SIG-M5 treated with dmso at 0.1 percent for 504 hours (cell line): Measurements from ENCODE around the gene ETFRF1.

Source experiments
- DNase-seq: peaks from one replicate; lab custom pipeline; 2025; ENCODE audit not compliant: unreplicated experiment; lab: John Stamatoyannopoulos, UW

ETFRF1 gene, protein sequence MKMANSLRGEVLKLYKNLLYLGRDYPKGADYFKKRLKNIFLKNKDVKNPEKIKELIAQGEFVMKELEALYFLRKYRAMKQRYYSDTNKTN

DNA sequence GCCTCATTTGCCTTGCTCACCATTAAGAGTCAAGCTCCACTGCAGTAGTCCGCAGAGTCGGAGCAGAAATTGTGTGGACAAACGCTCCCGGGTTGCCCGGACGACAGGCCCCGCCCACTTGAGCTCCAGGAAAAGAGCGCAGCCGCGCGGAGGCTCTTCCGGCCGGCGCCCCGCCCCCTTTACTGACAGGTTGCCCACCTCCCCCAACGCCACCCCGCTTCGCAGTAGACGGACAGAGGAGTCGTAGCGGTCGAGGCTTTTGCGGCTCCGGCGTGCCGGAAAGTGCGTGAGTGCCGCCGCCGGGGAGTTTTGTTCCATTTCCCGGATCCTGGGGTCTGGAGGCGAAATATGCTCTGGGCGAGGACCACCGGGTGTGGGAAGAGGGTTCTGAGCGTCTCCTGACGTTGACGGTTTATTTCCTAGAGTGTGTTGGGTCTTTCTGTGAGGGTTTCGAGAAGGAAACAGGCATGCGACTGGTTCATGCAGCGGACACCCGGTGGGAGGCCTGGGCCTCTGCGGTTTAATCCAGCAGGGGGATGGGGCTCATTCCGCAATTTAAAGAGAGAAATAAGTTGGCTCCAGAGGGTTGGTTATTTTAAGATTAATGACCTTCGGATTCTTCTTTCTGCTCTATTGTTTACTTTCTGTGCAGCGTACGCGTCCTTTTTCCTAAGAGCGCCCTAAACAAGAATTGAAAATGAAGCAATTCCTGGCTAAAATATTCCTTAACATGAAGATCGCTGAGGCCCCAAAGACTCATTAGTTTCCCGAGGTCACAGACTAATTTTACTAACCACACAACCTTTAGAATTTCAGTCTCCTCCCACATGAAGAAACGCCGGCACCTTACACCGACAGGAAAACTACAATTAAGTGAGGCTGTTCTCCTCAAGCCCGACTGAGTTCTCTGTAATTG is at the start of gene ETFRF1, which contains the start of gene DNAI7:
TSS of gene ETFRF1 (plus strand) at position 182 of the 916 bp plus-strand sequence. CDS start 8,720 bp downstream, outside the sequence.
TSS of gene DNAI7 (minus strand) at position 105 of the 916 bp plus-strand sequence. CDS start at position 23, 82 bp downstream.
- DNase-seq = peak; percentile 96

DNA sequence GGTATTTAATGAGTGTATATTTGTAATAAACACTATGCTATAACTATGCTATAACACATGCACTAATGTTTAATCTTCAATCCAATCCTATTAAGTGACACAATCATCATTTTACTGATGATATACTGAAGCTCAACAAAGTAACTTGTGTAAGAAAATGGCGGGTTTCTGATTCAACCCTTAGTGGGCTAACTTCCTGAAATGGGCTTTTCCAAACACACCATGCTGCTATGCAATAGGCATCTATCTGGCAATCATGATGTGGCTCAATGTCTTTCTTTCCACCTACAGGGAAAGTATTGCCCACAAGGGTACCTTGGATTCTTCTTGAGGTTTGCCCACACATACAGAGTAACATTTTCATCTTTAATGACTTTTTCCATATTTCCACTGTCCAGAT is 48.4 kb upstream of the ETFRF1 start:
- no peak for DNase-seq

DNA sequence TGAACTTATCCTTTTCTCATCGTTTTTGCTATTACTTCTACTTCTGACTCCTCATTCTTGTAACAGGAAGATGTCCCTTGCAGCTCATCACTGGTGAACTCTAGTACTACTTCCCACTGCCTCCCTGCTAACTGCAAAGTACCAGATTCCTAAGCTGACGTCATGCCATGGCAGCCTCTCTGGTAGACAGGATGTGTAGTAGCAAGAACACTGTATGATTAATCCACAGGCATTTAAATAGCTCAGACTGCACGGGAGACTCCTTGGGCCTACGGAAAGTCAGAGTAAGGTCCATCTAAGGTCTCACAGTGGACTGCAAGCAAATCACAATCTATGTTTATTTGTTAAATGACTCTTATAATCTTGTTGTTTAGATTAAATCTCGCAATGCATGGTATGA is 43.6 kb upstream of the ETFRF1 start:
- no peak for DNase-seq

DNA sequence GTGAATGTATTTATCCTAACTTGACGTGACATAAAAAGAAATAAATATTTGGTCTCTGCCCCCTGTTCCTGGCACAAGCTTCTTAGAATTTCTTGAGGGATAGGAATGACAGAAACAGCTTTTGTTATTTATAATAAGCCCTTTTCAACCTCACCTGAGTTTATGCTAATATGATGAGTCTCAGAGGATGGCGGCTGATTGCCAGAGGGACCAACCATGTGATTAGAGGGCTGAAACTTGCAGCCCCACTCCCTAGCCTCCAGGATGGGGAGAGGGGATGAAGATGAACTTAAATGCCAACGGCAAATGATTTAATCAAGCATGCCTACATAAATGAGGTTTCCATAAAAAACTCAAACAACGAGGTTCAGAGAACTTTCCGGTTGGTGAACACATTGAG is 43.0 kb upstream of the ETFRF1 start:
- DNase-seq = no peak

DNA sequence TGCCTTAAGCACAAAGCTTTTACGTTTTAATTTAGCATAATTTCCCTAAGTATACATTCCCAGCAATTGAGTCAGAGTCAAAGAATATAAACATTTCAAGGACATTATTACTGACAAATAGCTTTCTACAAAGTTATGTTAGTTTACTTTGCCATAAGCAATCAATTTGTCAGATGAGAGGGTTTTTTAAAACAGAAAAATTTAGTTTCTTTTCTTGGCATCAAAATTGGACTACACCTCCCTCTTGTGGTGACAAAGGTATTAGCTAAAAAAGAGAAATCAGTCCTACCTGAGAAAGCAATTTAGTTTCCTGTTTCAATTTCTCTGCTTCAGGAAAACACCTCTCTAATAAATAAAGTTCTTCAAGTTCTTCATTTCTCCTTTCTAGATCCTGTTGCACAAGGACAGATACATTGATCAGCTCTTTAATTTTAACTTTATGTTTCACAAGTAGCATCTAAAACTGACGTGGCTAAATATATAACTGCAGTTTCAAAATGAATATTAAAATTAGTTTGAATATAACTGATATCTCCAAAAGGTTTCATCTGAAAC is 39.9 kb upstream of the ETFRF1 start:
- peak; percentile 17 for DNase-seq

DNA sequence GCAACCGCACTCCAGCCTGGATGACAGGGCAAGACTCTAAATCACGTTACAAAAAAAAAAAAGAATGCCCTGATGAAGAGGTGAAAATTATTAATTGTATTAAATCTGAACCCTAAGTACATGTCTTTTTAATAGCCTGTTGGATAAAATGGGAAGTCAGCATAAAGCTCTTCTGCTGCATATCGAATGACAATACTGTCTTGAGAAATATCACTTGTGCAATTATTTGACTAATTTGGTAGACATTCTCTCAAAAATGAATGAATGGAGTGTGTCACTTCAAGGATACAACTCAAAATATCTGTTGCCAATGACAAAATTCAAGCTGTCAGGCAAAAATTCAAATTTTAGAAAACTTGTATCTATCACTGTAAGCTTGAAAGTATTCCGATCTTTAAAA is 39.0 kb upstream of the ETFRF1 start:
- DNase-seq = peak; percentile 7

DNA sequence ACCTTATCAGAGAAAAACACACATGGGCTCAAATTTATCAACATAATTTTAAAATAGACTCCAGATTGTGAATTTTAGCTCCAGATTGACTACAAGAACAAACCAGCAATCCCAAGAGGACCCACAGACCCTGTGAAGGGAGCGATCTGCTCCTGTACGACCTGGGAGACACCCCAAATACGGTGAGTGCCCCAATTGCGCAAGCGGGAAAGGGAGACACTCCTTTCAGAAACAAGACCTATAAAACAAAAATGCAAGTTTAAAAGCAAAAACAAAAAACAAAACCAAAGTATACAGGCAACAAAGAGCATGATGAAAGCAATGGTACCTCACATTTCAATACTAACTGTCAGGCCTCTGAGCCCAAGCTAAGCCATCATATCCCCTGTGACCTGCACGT is 32.2 kb upstream of the ETFRF1 start:
- no peak for DNase-seq

DNA sequence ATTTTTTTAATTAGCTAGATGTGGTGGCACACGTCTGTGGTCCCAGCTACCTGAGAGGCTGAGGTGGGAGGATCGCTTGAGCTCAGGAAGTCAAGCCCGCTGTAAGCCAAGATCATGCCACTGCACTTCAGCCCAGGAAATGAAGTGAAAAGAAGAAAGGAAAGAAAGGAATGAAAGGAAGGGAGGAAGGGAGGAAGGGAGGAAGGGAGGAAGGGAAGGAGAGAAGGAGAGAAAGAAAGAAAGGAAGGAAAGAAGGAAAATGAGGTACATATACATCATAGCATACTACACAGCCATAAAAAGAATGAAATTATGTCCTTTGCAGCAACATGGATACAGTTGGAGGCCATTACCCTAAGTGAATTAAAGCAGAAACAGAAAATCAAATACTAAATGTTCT is 12.3 kb upstream of the ETFRF1 start:
- DNase-seq = no peak

DNA sequence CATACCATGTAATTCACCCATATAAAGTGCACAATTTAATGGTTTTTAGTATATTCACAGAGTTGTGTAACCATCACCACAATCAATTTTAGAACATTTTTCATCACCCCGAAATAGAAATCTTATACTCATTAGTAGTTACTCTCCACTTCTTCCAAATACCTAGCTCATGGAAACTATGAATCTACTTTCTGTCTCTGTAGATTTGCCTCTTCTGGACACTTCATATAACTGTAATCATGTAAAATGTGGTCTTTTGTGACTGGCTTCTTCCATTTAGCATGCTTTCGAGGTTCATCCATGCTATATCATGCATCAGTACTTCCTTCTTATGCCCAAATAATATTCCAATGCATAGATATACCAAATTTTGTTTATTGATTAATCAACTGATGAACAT is 10.9 kb upstream of the ETFRF1 start:
- DNase-seq = no peak

DNA sequence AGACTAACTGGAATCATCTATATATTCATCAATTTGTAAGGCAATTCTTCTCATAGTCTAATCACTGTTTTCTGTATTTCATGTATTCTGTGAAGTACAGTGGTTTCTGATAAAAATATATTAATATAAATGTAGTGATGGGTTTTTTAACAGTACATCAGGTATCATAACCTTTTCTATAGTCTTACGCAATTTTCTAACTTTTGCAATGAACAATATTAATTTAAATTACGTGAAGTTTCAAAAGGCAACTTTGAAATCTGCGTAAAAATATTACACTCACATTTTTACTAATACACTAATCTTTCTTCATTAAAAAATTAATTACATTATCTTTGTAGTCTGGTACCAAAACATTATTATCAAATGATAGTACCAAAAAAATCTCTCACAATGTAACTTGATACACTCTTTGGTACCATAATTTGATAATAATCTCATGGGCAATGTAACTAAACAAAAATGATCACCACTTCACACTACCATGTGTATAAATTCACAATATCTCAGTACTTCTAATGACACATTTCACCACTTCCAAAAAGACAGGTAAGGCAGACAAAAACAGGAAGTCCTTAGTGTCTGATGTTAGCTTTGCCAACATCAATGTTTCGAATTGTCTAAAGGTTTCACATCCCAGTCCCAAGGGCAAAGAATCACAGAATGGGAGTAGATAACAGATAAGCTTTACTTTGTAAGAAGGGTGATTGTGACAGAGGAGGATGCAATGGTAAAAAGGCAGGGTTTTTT is 8.8 kb upstream of the ETFRF1 start:
- DNase-seq = no peak

DNA sequence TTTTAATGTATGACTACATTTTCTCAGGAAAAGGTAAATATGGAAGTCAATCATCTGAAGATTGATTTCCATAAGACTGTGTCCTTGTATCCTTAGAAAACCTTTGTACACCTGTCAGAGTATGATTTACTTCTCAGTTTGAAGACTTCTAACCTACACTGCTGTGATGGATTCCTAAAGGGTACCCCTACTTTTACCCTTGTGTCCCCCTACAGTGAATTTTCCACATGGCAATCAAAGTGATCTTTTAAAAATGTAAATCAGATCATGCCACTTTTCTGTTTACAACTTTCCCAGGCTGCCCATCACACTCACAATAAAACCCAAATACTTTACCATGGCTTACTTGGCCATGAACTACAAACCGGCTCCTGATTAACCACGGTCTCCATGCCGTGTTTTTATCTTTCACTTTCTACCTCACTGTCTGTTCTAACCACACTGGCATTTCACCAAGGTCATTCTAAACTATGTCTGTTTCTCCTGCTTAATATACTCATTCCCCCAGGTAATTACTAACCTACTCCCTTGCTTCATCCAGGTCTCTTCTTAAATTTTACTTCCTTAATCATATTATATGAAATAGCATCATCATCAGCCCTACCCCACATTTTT is 8.1 kb upstream of the ETFRF1 start:
- DNase-seq = no peak

DNA sequence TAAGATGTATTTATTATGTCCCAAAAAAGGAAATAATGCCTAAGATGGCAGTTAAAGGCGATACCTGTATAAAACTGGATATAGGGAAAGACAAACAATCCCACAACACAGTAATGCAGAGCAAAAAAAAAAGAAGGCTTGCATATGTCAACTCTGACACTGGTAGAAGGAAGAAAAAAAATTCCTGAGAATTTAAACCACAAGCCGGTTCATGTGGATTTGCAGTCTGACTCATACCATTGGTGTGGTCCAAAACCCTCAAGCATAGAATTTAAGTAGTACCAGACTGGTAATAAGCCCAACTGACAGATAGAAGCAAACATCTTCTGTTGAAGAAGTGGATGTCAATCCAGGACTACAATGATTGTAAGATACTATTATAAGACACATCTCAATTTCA is 7.3 kb upstream of the ETFRF1 start:
- no peak for DNase-seq

DNA sequence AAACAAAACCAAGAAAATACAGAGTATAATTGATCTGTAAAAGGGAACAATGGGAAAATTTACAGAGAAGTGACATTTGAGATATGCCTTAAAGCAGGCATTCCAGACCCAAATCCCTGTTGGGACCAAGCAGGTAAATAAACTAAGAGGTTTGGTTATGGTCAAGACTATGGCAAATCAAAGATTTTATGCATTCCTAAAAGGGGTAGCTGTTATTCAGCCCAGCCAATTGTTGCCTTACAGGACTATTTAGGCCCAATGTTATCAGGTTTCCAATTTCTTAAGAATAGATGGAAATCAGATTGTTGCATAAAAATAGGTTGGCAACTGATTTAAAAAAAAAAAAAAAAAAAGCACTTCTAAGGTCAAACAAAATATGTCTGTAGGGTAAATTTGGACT is 5.4 kb upstream of the ETFRF1 start:
- no peak for DNase-seq

DNA sequence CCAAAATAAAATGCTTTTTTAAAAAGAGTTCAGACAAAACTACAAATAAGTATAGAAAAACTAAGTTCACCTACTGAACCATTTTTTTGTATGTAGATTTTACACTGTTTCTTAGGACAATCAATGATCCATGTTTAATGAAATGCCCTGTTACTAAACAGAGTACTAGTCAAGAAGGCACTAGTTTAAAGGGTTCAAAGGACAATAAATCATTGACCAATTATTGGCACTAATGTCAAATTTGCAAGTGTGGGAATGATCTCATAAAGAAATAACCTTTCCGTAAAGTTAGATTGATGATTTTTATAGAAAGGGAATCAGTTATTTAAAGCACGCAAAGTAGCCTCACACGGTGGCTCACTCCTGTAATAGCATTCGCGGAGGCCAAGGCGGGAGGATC is 4.2 kb upstream of the ETFRF1 start:
- DNase-seq = no peak

DNA sequence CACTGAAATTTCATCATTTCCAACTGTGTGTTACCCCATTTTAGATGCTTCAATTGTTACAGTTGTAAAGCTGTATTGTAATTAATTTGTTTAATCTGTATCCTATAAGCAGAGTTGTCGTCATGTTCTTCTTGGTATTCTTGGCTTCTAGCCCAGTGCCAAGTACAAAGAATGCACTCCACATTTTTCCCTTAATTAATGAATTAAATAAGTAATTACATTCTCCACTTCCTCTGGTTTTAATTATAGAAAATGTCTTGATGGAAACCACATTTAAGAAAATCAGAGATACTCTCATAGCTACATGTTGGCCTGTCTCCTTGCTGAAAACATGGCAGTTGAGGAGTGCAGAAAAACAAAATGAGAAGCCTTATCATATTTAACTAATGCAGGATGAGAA is 823 bp upstream of the ETFRF1 start:
- no peak for DNase-seq

DNA sequence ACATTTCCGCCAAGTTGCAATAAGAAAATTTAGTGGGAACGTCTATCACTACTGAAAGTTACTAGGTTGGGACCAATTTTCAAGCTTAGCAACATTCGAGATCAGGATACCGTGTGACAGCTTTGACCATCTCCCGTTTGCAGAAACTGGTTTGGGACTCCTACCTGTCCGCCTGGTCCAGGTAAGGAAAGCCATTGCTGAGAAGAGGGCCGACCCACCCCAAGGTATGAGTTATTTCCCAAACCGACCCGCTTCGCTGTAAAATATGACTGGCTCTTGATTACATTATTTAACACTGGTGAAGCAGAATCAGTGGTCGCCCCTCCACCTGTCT is 348 bp upstream of the ETFRF1 start:
- DNase-seq = no peak

DNA sequence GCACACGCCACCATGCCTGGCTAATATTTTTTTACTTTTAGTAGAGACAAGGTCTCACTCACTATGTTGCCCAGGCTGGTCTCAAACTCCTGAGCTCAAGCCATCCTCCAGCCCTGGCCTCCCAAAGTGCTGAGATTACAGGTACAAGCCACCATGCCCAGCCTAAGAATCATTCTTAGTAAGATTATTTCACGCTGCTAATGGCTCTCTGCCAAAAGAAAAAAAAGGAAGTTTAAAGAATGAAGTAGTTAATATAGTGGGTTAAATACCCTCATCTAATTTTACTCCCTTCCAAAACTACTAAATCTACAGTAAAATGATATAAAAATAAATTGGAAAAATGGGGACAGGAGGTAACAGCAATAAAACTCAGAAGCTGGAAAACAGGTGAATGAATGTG is 2.6 kb downstream of the ETFRF1 start:
- DNase-seq = peak; percentile 7

DNA sequence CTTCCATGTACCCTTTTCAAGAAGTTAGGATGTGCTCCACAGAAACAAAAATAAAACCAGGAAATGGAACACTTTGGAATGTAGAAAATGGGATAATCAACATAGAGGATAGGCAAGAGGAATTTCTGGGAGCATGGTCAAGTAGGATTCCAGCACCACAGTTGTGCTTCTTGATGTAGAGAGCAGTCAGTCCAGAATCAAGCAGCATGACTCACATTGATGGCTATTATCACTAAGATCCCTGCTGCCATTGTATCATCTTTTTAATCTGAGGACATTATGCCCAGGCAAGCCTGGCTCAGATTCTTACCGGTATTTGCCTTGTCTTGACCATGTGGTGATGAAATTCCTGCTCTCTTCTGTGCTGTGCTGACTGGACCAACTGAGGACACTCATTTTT is 5.7 kb downstream of the ETFRF1 start:
- no peak for DNase-seq

DNA sequence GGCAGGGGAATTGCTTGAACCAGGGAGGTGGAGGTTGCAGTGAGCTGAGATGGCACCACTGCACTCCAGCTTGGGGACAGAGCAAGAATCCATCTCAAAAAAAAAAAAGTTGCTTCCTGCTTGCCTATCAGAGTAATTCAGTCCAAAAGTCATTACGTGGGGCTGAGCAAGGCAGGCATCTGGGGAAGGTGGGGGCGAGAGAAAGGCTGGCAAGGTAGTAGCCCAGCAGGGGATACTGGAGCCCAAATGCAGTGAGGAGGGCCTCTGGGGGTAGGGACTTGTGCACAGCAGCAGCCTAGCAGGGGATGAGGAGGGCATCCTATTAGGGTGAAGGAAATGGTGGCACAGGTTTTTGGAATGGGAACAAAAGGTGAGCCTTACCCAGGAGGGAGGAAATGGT is 7.1 kb downstream of the ETFRF1 start:
- DNase-seq = no peak

DNA sequence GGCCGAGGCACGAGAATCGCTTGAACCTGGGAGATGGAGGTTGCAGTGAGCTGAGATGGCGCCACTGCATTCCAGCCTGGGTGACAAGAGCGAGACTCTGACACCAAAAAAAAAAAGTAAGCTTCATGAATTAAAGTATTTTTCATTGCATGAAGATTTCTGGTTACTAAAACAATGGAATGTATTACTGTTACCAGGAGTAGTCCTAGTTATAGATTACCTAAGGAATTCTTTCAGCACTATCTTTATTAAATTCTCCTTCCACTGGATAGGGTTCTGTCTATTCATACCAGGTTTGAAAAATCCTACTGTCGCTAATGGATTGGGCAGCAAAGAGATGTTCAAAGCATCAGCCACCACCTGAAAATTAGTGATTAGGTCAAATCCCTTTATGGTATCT is 12.4 kb downstream of the ETFRF1 start:
- no peak for DNase-seq

DNA sequence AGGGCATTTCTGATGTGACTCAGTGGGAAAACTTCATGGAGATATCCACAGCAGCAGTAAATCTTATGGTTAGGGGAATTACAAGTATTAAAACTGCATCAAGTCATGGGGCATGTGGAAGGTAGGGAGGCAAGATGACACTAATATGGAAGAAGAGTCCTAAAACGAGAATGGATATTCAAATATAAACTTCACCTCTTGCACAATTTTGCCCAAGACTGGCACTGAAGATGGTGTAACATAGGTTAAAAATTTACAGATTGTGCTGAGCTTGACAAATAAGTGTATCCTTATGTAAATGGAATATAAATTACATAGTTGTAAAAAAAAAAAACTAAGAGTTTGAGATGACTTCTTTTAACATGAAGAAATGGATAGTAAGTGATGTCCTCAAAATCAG is 12.8 kb downstream of the ETFRF1 start:
- no peak for DNase-seq
